NCI-H2171 (cell line): Measurements from ENCODE around the gene MRPS15.

Source experiments
- DNase-seq: peaks from one replicate; lab custom pipeline; 2025; lab: John Stamatoyannopoulos, UW

Gene MRPS15

GRCh38 chr1:36457691-36458090, 6.5 kb downstream of the MRPS15 start:
- DNase-seq, result no peak

- DNase-seq, result no peak
Measured at GRCh38 chr1:36456391-36456928, 7.7 kb downstream of the MRPS15 start.

- no peak for DNase-seq
Measured at GRCh38 chr1:36455386-36455785, 8.8 kb downstream of the MRPS15 start.

GRCh38 chr1:36453600-36454388, 10.4 kb downstream of the MRPS15 start:
- DNase-seq, result no peak

GRCh38 chr1:36453051-36453450, 11.1 kb downstream of the MRPS15 start:
- DNase-seq, result no peak

GRCh38 chr1:36450919-36451305, 13.3 kb downstream of the MRPS15 start:
- DNase-seq, result no peak

- peak; percentile 92 for DNase-seq
Measured at GRCh38 chr1:36450270-36450918, 13.8 kb downstream of the MRPS15 start, which contains the start of gene OSCP1. Gene OSCP1, minus strand, starts transcription at chr1:36450451. Its CDS starts 82 bp downstream, at chr1:36450369.

GRCh38 chr1:36448530-36449056, 15.6 kb downstream of the MRPS15 start:
- peak; percentile 84 for DNase-seq

GRCh38 chr1:36447450-36447849, 16.7 kb downstream of the MRPS15 start:
- no peak for DNase-seq

GRCh38 chr1:36446746-36447145, 17.4 kb downstream of the MRPS15 start:
- no peak for DNase-seq

GRCh38 chr1:36446271-36446670, 17.9 kb downstream of the MRPS15 start:
- DNase-seq, result peak; percentile 49

GRCh38 chr1:36443297-36443696, 20.9 kb downstream of the MRPS15 start:
- no peak for DNase-seq

GRCh38 chr1:36442337-36442736, 21.8 kb downstream of the MRPS15 start:
- no peak for DNase-seq

GRCh38 chr1:36440646-36441045, 23.5 kb downstream of the MRPS15 start:
- no peak for DNase-seq

- no peak for DNase-seq
Measured at GRCh38 chr1:36440044-36440443, 24.1 kb downstream of the MRPS15 start.

- DNase-seq, result no peak
Measured at GRCh38 chr1:36438715-36439114, 25.5 kb downstream of the MRPS15 start.

GRCh38 chr1:36436821-36437220, 27.4 kb downstream of the MRPS15 start:
- DNase-seq, result no peak

- DNase-seq, result no peak
Measured at GRCh38 chr1:36433102-36433501, 31.1 kb downstream of the MRPS15 start.

- no peak for DNase-seq
Measured at GRCh38 chr1:36432616-36433015, 31.6 kb downstream of the MRPS15 start.

GRCh38 chr1:36425791-36426190, 38.4 kb downstream of the MRPS15 start:
- no peak for DNase-seq

GRCh38 chr1:36421649-36422048, 42.5 kb downstream of the MRPS15 start:
- no peak for DNase-seq

GRCh38 chr1:36420836-36421317, 43.3 kb downstream of the MRPS15 start:
- peak; percentile 72 for DNase-seq

GRCh38 chr1:36420409-36420808, 43.8 kb downstream of the MRPS15 start:
- DNase-seq, result no peak
